Gastrocnemius medialis (tissue), 4 donors: ENCODE data around the gene ITGAE.

Experiments
- CTCF ChIP-seq, 5 experiments: fragments of 450-650 bp in 3 of 5; fragments of 200-600 bp in 2 of 5; sonication (generic) in 2 of 5; IDR thresholded peaks in 4 of 5; conservative IDR thresholded peaks in 1 of 5; 1 replicate in 4 of 5; 2 replicates in 1 of 5; pipeline ENCODE4 v1.5.1; 2016 to 2019; ENCODE audit warnings: antibody characterized with exemption in 5 of 5, mild to moderate bottlenecking in 3 of 5, moderate library complexity in 3 of 5
- POLR2A ChIP-seq, 2 donors: fragments of 450-650 bp; IDR thresholded peaks; one replicate each; pipeline ENCODE4 v1.6.1; 2017; ENCODE audit warnings: antibody characterized with exemption in 2 of 2, mild to moderate bottlenecking in 2 of 2, moderate library complexity in 2 of 2

- TF ChIP-seq CTCF (IDR thresholded peaks at IDR 0.05 in 4 of 5, conservative IDR thresholded peaks at IDR 0.05 in 1 of 5) (no peak), POLR2A (IDR thresholded peaks at IDR 0.05) (no peak)
These were observed 11.8 kb upstream of the ITGAE start for GRCh38 chr17:3812771-3813170.
